DOHH2 (cell line): ENCODE measurements around the gene RAD9B.

Source experiments
- EZH2phosphoT487 ChIP-seq: fragments of 200-600 bp; sonication (generic); IDR thresholded peaks from 2 replicates; pipeline ENCODE4 v1.6.1; 2017; ENCODE audit warnings: borderline replicate concordance, mild to moderate bottlenecking, antibody characterized with exemption, low read length, moderate library complexity, mixed read lengths
- TF ChIP-seq, protein P1 (sequence below): fragments of 200-600 bp; sonication (generic); IDR thresholded peaks from one replicate; pipeline ENCODE4 v1.5.1; 2014; ENCODE audit warnings: antibody characterized with exemption, mild to moderate bottlenecking, low read depth, low read length; ENCODE audit not compliant: poor library complexity, severe bottlenecking

DNA sequence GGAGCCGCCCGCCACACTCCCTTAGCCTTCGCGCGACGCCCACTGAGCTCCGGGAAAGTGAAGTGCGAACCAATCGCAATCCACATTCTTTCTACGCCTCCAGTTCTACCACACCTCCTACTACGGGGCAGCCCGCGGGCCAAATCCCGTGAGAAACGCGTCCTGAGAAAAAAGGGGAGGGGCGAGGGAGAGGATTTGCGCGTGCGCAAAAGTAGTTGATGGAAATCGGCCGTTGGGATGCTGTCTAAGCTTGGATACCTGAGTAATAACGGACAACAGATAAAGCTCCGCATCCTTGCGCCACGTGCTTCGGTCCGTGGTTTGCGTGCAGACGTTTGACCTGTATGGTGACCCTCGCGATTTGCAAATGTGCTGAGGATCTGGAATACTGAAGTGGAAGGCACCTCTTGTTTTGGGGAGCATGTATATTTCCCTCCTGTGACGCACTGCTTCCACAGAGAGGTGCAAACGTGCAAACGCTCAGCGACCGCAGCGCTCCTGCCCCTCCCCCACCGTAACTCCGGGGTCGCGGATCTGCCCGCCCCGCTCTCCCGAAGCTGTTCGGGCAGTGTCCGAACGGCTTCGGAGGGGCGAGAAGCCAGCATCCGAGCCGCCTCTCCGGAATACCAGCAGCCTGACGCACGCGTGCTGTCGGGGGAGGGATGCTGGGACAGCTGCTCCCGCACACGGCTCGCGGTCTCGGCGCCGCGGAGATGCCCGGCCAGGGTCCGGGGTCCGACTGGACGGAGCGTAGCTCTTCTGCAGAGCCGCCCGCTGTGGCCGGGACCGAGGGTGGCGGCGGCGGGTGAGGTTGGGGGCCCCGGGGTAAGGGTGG, 33.7 kb upstream of the RAD9B start, which contains the start of the genes FAM216A and GPN3:
- TF ChIP-seq, protein P1, sequence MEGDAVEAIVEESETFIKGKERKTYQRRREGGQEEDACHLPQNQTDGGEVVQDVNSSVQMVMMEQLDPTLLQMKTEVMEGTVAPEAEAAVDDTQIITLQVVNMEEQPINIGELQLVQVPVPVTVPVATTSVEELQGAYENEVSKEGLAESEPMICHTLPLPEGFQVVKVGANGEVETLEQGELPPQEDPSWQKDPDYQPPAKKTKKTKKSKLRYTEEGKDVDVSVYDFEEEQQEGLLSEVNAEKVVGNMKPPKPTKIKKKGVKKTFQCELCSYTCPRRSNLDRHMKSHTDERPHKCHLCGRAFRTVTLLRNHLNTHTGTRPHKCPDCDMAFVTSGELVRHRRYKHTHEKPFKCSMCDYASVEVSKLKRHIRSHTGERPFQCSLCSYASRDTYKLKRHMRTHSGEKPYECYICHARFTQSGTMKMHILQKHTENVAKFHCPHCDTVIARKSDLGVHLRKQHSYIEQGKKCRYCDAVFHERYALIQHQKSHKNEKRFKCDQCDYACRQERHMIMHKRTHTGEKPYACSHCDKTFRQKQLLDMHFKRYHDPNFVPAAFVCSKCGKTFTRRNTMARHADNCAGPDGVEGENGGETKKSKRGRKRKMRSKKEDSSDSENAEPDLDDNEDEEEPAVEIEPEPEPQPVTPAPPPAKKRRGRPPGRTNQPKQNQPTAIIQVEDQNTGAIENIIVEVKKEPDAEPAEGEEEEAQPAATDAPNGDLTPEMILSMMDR, result no peak
- no peak for TF ChIP-seq EZH2phosphoT487
